Kidney epithelial cell (primary cell): ENCODE results near the gene TNS4. TPM values are rescaled to one million over a fixed set of nuclear protein-coding genes. Genes with fewer than 3 reads are reported as not detected.

Experiments
- DNase-seq: peaks from one replicate; pipeline ENCODE4 v3.0.0-alpha.2; 2010; ENCODE audit warnings: low read depth
- H3K27me3 ChIP-seq: 2 replicates; pipeline ENCODE4 v1.6.0; 2011; ENCODE audit warnings: low read length; ENCODE audit not compliant: control insufficient read depth, insufficient read depth
- H3K36me3 ChIP-seq: 2 replicates; pipeline ENCODE4 v1.5.1; 2011; ENCODE audit warnings: low read length; ENCODE audit not compliant: control insufficient read depth, insufficient read depth
- H3K4me3 ChIP-seq: 2 replicates; pipeline ENCODE4 v1.5.1; 2011; ENCODE audit warnings: low read depth, mild to moderate bottlenecking, control low read depth, low read length
- CTCF ChIP-seq: IDR thresholded peaks from 2 replicates; pipeline ENCODE4 v1.5.1; 2011; ENCODE audit warnings: mild to moderate bottlenecking, moderate library complexity, low read length, control low read depth, inconsistent platforms; ENCODE audit not compliant: insufficient read depth, poor library complexity, severe bottlenecking
- total RNA-seq: library from RNA; depleted of rRNA; stranded (reverse); fragments of >200 nt; gene quantifications from 2 replicates; pipeline ENCODE4 v1.2.3, GENCODE V29; 2015

The TNS4 gene
- total RNA-seq, 1 donor from 2014 or later, result not detected

GRCh38 chr17:40479754-40480480 is 21.5 kb downstream of the TNS4 start:
- Histone ChIP-seq H3K4me3 (no peak overlapping the region), H3K27me3 (no peaks in the 10 kb centered on the region), H3K36me3 (no peaks in the 10 kb centered on the region)
- no peak for TF ChIP-seq CTCF
- DNase-seq, result no peak

- no peak for DNase-seq
- Histone ChIP-seq H3K36me3 (no peaks in the 10 kb centered on the region), H3K27me3 (no peaks in the 10 kb centered on the region), H3K4me3 (no peak overlapping the region)
- no peak for TF ChIP-seq CTCF
These were observed 22.9 kb downstream of the TNS4 start for GRCh38 chr17:40478486-40478885.

GRCh38 chr17:40477796-40478195 is 23.6 kb downstream of the TNS4 start:
- no peaks in the 10 kb centered on the region for H3K27me3 ChIP-seq
- no peak for DNase-seq
- H3K4me3 ChIP-seq, result no peak overlapping the region
- TF ChIP-seq CTCF, result no peak
- no peaks in the 10 kb centered on the region for H3K36me3 ChIP-seq

- Histone ChIP-seq H3K27me3 (no peaks in the 10 kb centered on the region), H3K36me3 (no peaks in the 10 kb centered on the region), H3K4me3 (no peak overlapping the region)
- DNase-seq, result no peak
- TF ChIP-seq CTCF, result no peak
These were observed 26.1 kb downstream of the TNS4 start for GRCh38 chr17:40475234-40475908.

- Histone ChIP-seq H3K36me3 (no peaks in the 10 kb centered on the region), H3K27me3 (no peaks in the 10 kb centered on the region), H3K4me3 (no peak overlapping the region)
- TF ChIP-seq CTCF, result no peak
- no peak for DNase-seq
These were observed 26.9 kb downstream of the TNS4 start for GRCh38 chr17:40474419-40475002.
